CD4-positive, alpha-beta T cell (primary cell): ENCODE data around the gene OMD. TPM values are rescaled to one million over a fixed set of nuclear protein-coding genes. Genes with fewer than 3 reads are reported as not detected.

Experiments
- ATAC-seq: fragments of 200-7000 bp; cut with Tn5 transposase; one replicate; pipeline ENCODE4 v1.10.0; 2022; ENCODE audit warnings: mild to moderate bottlenecking; ENCODE audit not compliant: poor library complexity
- CTCF ChIA-PET: fragments of 350-600 bp; sonication (Branson Sonifier 250); formaldehyde crosslinking; loops from one replicate; lab custom pipeline; 2021; ENCODE audit warnings: antibody characterized with exemption, inconsistent platforms; lab: Charles Lee
- POLR2A ChIA-PET: fragments of 350-600 bp; sonication (Branson Sonifier 250); formaldehyde crosslinking; loops from one replicate; lab custom pipeline; 2021; ENCODE audit warnings: antibody characterized with exemption, inconsistent platforms; lab: Charles Lee
- DNase-seq, 14 experiments: peaks; one replicate each; pipeline ENCODE4 v3.0.0-alpha.2; 2013 to 2020; ENCODE audit warnings: mixed read lengths in 2 of 14
- H3K27ac ChIP-seq, 2 donors: one replicate each; pipeline versions ENCODE4 v1.5.1 to v1.7.0; 2013; ENCODE audit warnings: low read length in 2 of 2, low read depth in 1 of 2, mild to moderate bottlenecking in 1 of 2
- H3K27me3 ChIP-seq, 2 experiments: 1 replicate in 1 of 2; 2 replicates in 1 of 2; pipeline versions ENCODE4 v1.6.1 to v1.7.0; 2013; ENCODE audit warnings: low read length in 2 of 2, control low read depth in 1 of 2, mild to moderate bottlenecking in 1 of 2, moderate library complexity in 1 of 2; ENCODE audit not compliant: insufficient read depth in 2 of 2, control insufficient read depth in 1 of 2
- H3K36me3 ChIP-seq: one replicate; pipeline ENCODE4 v1.6.1; 2013; ENCODE audit warnings: low read length, control low read depth; ENCODE audit not compliant: insufficient read depth
- H3K4me1 ChIP-seq: one replicate; pipeline ENCODE4 v1.6.1; 2013; ENCODE audit warnings: low read length, control low read depth; ENCODE audit not compliant: insufficient read depth
- H3K4me3 ChIP-seq: one replicate; pipeline ENCODE4 v1.5.1; 2013; ENCODE audit warnings: mild to moderate bottlenecking, low read length, moderate library complexity
- H3K9me3 ChIP-seq, 2 experiments: 1 replicate in 1 of 2; 2 replicates in 1 of 2; pipeline versions ENCODE4 v1.6.1 to v1.7.0; 2013; ENCODE audit warnings: low read length in 2 of 2, mild to moderate bottlenecking in 2 of 2, control low read depth in 1 of 2, moderate library complexity in 1 of 2; ENCODE audit not compliant: control insufficient read depth in 1 of 2, insufficient read depth in 1 of 2
- H3K27ac Mint-ChIP-seq: one replicate; pipeline ENCODE4 v1.8.0; 2020; ENCODE audit warnings: mixed read lengths
- H3K27me3 Mint-ChIP-seq: one replicate; pipeline ENCODE4 v1.8.0; 2021; ENCODE audit warnings: mixed read lengths
- H3K36me3 Mint-ChIP-seq: one replicate; pipeline ENCODE4 v1.8.0; 2021; ENCODE audit warnings: low read depth, mixed read lengths
- H3K4me1 Mint-ChIP-seq: one replicate; pipeline ENCODE4 v1.8.0; 2021; ENCODE audit warnings: low read depth, mixed read lengths
- H3K4me3 Mint-ChIP-seq: one replicate; pipeline ENCODE4 v1.8.0; 2020; ENCODE audit warnings: mild to moderate bottlenecking, mixed read lengths
- H3K9me3 Mint-ChIP-seq: one replicate; pipeline ENCODE4 v1.8.0; 2020; ENCODE audit warnings: mixed read lengths
- CTCF ChIP-seq: fragments of 200-600 bp; IDR thresholded peaks from one replicate; pipeline ENCODE4 v1.8.0; 2022; ENCODE audit warnings: antibody characterized with exemption, mild to moderate bottlenecking
- intact Hi-C, 2 experiments: fragments of 100-400 bp; cut with DNase I in 1 of 2; cut with micrococcal nuclease in 1 of 2; formaldehyde crosslinking; loops; one replicate each; pipeline versions ENCODE4 v1.15.1 to v1.9.0; 2023 to 2025; cut with DNase I, micrococcal nuclease
- total RNA-seq, 174 experiments: library from RNA in 2 of 174; stranded (reverse) in 2 of 174; gene quantifications; one replicate each; pipeline ENCODE4 v1.2.3 and lab custom pipeline; 2021 to 2026

OMD gene
- total RNA-seq, 2 experiments from 2014 or later = not detected

DNA sequence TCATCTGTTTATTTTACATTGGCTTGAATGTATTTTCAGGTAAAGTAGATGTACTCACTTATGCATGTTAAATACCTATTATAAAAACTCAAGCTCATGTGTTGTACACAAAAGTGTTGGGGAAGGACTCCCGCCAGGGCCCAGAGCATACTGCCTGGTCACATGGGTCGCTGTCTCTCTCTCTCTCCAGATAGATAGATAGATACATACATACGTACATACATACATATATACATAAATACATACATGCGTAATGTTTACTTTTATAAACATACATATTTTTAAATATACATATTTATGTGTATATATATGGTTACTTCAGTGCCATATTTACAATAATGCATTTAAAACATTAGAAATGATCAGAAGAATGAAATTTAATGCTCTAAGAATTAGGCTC is 33.3 kb upstream of the OMD start:
- Histone ChIP-seq H3K27me3 (no peaks in the 10 kb centered on the region), H3K9me3 (no peaks in the 10 kb centered on the region), H3K4me3 (no peak overlapping the region), H3K27ac (no peak overlapping the region), H3K4me1 (no peaks in the 10 kb centered on the region), H3K36me3 (no peaks in the 10 kb centered on the region)
- intact Hi-C loops = no loop called here
- DNase-seq = no peak
- no peak for TF ChIP-seq CTCF
- CTCF ChIA-PET = no interaction called here
- no peak for ATAC-seq
- Mint-ChIP-seq H3K27me3 (no peaks in the 10 kb centered on the region), H3K4me3 (no peak overlapping the region), H3K27ac (no peak overlapping the region), H3K36me3 (no peaks in the 10 kb centered on the region), H3K9me3 (no peaks in the 10 kb centered on the region), H3K4me1 (no peaks in the 10 kb centered on the region)
- POLR2A ChIA-PET = no interaction called here

DNA sequence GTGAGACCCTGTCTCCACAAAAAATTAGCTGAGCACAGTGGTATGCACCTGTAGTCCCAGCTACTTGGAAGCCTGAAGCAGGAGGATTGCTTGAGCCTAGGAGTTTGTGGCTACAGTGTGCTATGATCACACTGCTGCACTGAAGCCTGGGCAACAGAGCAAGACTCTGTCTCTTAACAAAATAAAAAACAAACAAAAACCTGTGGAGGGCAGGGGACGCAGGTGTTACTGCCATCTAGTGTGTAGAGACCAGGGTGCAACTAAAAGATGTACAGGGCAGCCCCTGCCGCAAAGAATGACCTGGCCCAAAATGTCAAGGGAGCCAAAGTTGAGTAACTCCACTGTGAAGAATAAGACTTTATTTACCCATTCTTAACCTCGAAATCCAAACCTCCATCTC is 30.9 kb upstream of the OMD start:
- no peaks in the 10 kb centered on the region for H3K4me1 ChIP-seq
- DNase-seq (peak in 1 of 14 experiments; percentile 5), ATAC-seq (no peak)
- TF ChIP-seq CTCF = no peak
- H3K27ac ChIP-seq = no peak overlapping the region
- no peaks in the 10 kb centered on the region for H3K36me3 ChIP-seq
- ChIA-PET CTCF (no interaction called here), POLR2A (no interaction called here)
- H3K9me3 ChIP-seq = no peaks in the 10 kb centered on the region
- Mint-ChIP-seq H3K4me3 (no peak overlapping the region), H3K36me3 (no peaks in the 10 kb centered on the region), H3K27ac (no peak overlapping the region), H3K27me3 (no peaks in the 10 kb centered on the region), H3K4me1 (no peaks in the 10 kb centered on the region), H3K9me3 (no peaks in the 10 kb centered on the region)
- H3K4me3 ChIP-seq = no peak overlapping the region
- no peaks in the 10 kb centered on the region for H3K27me3 ChIP-seq
- intact Hi-C loops = no loop called here

DNA sequence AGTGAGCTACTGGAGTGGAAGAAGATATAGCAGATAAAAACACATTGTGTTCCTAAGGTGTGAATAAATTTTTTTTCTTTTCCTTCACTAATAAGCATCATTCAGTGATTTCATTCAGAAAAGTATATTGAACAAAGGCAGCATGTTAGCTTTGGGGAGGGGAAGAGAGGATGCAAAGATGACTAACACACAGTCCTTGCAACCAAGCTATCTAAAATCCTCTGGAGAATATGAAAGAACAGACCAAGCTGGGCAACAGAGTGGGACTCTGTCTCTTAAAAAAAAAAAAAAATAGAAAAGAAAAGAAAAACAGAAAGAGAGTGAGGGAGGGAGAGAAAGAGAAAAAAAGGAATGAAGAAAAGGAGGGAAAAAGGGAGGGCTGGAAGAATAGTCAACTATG is 22.3 kb upstream of the OMD start:
- no peak overlapping the region for H3K4me3 ChIP-seq
- no peaks in the 10 kb centered on the region for H3K4me1 Mint-ChIP-seq
- no peaks in the 10 kb centered on the region for H3K36me3 ChIP-seq
- no peak overlapping the region for H3K4me3 Mint-ChIP-seq
- DNase-seq = no peak
- H3K9me3 ChIP-seq = no peaks in the 10 kb centered on the region
- ChIA-PET POLR2A (no interaction called here), CTCF (interaction anchor here (1.2 kb wide), 1 partner anchor 11 kb away, joined by 4 read pairs; no protein-coding TSS in a partner anchor)
- H3K27me3 ChIP-seq = no peaks in the 10 kb centered on the region
- H3K27me3 Mint-ChIP-seq = no peaks in the 10 kb centered on the region
- no peaks in the 10 kb centered on the region for H3K36me3 Mint-ChIP-seq
- no peak overlapping the region for H3K27ac ChIP-seq
- intact Hi-C loops = no loop called here
- no peak overlapping the region for H3K27ac Mint-ChIP-seq
- ATAC-seq = no peak
- no peaks in the 10 kb centered on the region for H3K4me1 ChIP-seq
- no peaks in the 10 kb centered on the region for H3K9me3 Mint-ChIP-seq
- no peak for TF ChIP-seq CTCF
